ENCODE data around the gene CLRN1.

GRCh38 chr3:150913133-150913922 lies 59.2 kb downstream of the CLRN1 start:
- TF ChIP-seq CTCF (IDR thresholded peaks at IDR 0.05) = no peak
- no peak for TF ChIP-seq POLR2A (IDR thresholded peaks at IDR 0.05)
